Measurements from ENCODE around the gene CSNK1E. TPM values are rescaled to one million over a fixed set of nuclear protein-coding genes. Genes with fewer than 3 reads are reported as not detected.

The CSNK1E gene
- polyA plus RNA-seq, 1 donor from 2014 or later = 12.6 TPM

GRCh38 chr22:38304526-38304925, 12.7 kb downstream of the CSNK1E start:
- Mint-ChIP-seq H3K27ac (no peak overlapping the region), H3K36me3 (peaks cover 4% of the 10 kb centered on the region), H3K4me3 (peak overlapping the region in 1 of 4 donors; percentile 54)

GRCh38 chr22:38303974-38304373, 13.3 kb downstream of the CSNK1E start:
- no peaks in the 10 kb centered on the region for H3K9me3 Mint-ChIP-seq
- H3K27ac Mint-ChIP-seq = no peak overlapping the region
- no peaks in the 10 kb centered on the region for H3K27me3 Mint-ChIP-seq
- H3K4me1 Mint-ChIP-seq = peaks cover 16 to 24% (median 17%) of the 10 kb centered on the region in 3 donors
- peak overlapping the region in 1 of 4 donors; percentile 41 for H3K4me3 Mint-ChIP-seq
- peaks cover 5% of the 10 kb centered on the region for H3K36me3 Mint-ChIP-seq

More at GRCh38 chr22:38304526-38304925, 12.7 kb downstream of the CSNK1E start:
- H3K9me3 Mint-ChIP-seq = no peaks in the 10 kb centered on the region
- no peaks in the 10 kb centered on the region for H3K27me3 Mint-ChIP-seq
- H3K4me1 Mint-ChIP-seq = peaks cover 16 to 24% (median 17%) of the 10 kb centered on the region in 3 donors

- H3K4me1 Mint-ChIP-seq = peaks cover 16 to 17% (median 17%) of the 10 kb centered on the region in 3 donors
- H3K27me3 Mint-ChIP-seq = no peaks in the 10 kb centered on the region
- H3K9me3 Mint-ChIP-seq = no peaks in the 10 kb centered on the region
- peaks cover 7% of the 10 kb centered on the region for H3K36me3 Mint-ChIP-seq
- no peak overlapping the region for H3K4me3 Mint-ChIP-seq
- peak overlapping the region in 1 of 3 donors; percentile 47 for H3K27ac Mint-ChIP-seq
These were observed 14.3 kb downstream of the CSNK1E start for GRCh38 chr22:38302906-38303305.

GRCh38 chr22:38300946-38301345, 16.3 kb downstream of the CSNK1E start:
- peaks cover 7 to 12% (median 8%) of the 10 kb centered on the region in 3 donors for H3K4me1 Mint-ChIP-seq
- no peaks in the 10 kb centered on the region for H3K9me3 Mint-ChIP-seq
- H3K27me3 Mint-ChIP-seq = no peaks in the 10 kb centered on the region
- peak overlapping the region in 1 of 3 donors; percentile 19 for H3K27ac Mint-ChIP-seq
- H3K36me3 Mint-ChIP-seq = peaks cover 7% of the 10 kb centered on the region
- H3K4me3 Mint-ChIP-seq = no peak overlapping the region

GRCh38 chr22:38300197-38300945, 16.9 kb downstream of the CSNK1E start:
- Mint-ChIP-seq H3K27ac (peak overlapping the region in 1 of 3 donors; percentile 25), H3K27me3 (no peaks in the 10 kb centered on the region), H3K4me3 (no peak overlapping the region), H3K36me3 (peaks cover 6% of the 10 kb centered on the region), H3K9me3 (no peaks in the 10 kb centered on the region), H3K4me1 (peaks cover 1 to 6% (median 3%) of the 10 kb centered on the region in 3 donors)

GRCh38 chr22:38299770-38300102, 17.5 kb downstream of the CSNK1E start:
- H3K27ac Mint-ChIP-seq = no peak overlapping the region
- H3K36me3 Mint-ChIP-seq = peaks cover 5% of the 10 kb centered on the region
- no peaks in the 10 kb centered on the region for H3K27me3 Mint-ChIP-seq
- peaks cover 0 to 2% (median 0%) of the 10 kb centered on the region in 3 donors for H3K4me1 Mint-ChIP-seq
- H3K9me3 Mint-ChIP-seq = no peaks in the 10 kb centered on the region
- no peak overlapping the region for H3K4me3 Mint-ChIP-seq

- H3K4me1 Mint-ChIP-seq = peaks cover 0 to 3% (median 0%) of the 10 kb centered on the region in 3 donors
- H3K36me3 Mint-ChIP-seq = peaks cover 5% of the 10 kb centered on the region
- H3K9me3 Mint-ChIP-seq = no peaks in the 10 kb centered on the region
- peak overlapping the region in 1 of 4 donors; percentile 39 for H3K4me3 Mint-ChIP-seq
- no peaks in the 10 kb centered on the region for H3K27me3 Mint-ChIP-seq
- H3K27ac Mint-ChIP-seq = no peak overlapping the region
These were observed 18.8 kb downstream of the CSNK1E start for GRCh38 chr22:38298312-38299005.

- Mint-ChIP-seq H3K27me3 (no peaks in the 10 kb centered on the region), H3K9me3 (no peaks in the 10 kb centered on the region), H3K4me1 (peaks cover 0 to 3% (median 0%) of the 10 kb centered on the region in 3 donors), H3K4me3 (peak overlapping the region in 1 of 4 donors; percentile 32), H3K36me3 (peaks cover 2% of the 10 kb centered on the region), H3K27ac (no peak overlapping the region)
These were observed 20.9 kb downstream of the CSNK1E start for GRCh38 chr22:38296372-38296771.

GRCh38 chr22:38295863-38296262, 21.4 kb downstream of the CSNK1E start:
- Mint-ChIP-seq H3K4me3 (no peak overlapping the region), H3K27ac (no peak overlapping the region), H3K36me3 (peaks cover 2% of the 10 kb centered on the region), H3K27me3 (no peaks in the 10 kb centered on the region), H3K4me1 (peaks cover 0 to 5% (median 0%) of the 10 kb centered on the region in 3 donors), H3K9me3 (no peaks in the 10 kb centered on the region)

- Mint-ChIP-seq H3K27me3 (no peaks in the 10 kb centered on the region), H3K9me3 (no peaks in the 10 kb centered on the region), H3K36me3 (peaks cover 2% of the 10 kb centered on the region), H3K4me1 (peaks cover 0 to 5% (median 0%) of the 10 kb centered on the region in 3 donors), H3K4me3 (no peak overlapping the region), H3K27ac (no peak overlapping the region)
These were observed 21.9 kb downstream of the CSNK1E start for GRCh38 chr22:38295339-38295738.

GRCh38 chr22:38294193-38294592, 23.0 kb downstream of the CSNK1E start:
- Mint-ChIP-seq H3K4me3 (no peak overlapping the region), H3K27ac (peak overlapping the region in 1 of 3 donors; percentile 92), H3K9me3 (no peaks in the 10 kb centered on the region), H3K36me3 (peaks cover 2% of the 10 kb centered on the region), H3K4me1 (peaks cover 0 to 5% (median 0%) of the 10 kb centered on the region in 3 donors), H3K27me3 (no peaks in the 10 kb centered on the region)

GRCh38 chr22:38292694-38293093, 24.5 kb downstream of the CSNK1E start:
- no peak overlapping the region for H3K27ac Mint-ChIP-seq
- no peaks in the 10 kb centered on the region for H3K36me3 Mint-ChIP-seq
- no peaks in the 10 kb centered on the region for H3K27me3 Mint-ChIP-seq
- peaks cover 0 to 5% (median 0%) of the 10 kb centered on the region in 3 donors for H3K4me1 Mint-ChIP-seq
- no peak overlapping the region for H3K4me3 Mint-ChIP-seq
- peaks cover 0 to 2% (median 0%) of the 10 kb centered on the region in 3 donors for H3K9me3 Mint-ChIP-seq

GRCh38 chr22:38291201-38291777, 25.9 kb downstream of the CSNK1E start:
- H3K27ac Mint-ChIP-seq = no peak overlapping the region
- H3K36me3 Mint-ChIP-seq = no peaks in the 10 kb centered on the region
- H3K27me3 Mint-ChIP-seq = no peaks in the 10 kb centered on the region
- peak overlapping the region in 1 of 4 donors; percentile 22 for H3K4me3 Mint-ChIP-seq
- H3K9me3 Mint-ChIP-seq = peaks cover 0 to 2% (median 0%) of the 10 kb centered on the region in 3 donors
- peaks cover 0 to 5% (median 0%) of the 10 kb centered on the region in 3 donors for H3K4me1 Mint-ChIP-seq

GRCh38 chr22:38290347-38290746, 26.9 kb downstream of the CSNK1E start:
- peaks cover 0 to 2% (median 0%) of the 10 kb centered on the region in 3 donors for H3K9me3 Mint-ChIP-seq
- H3K27ac Mint-ChIP-seq = no peak overlapping the region
- H3K36me3 Mint-ChIP-seq = no peaks in the 10 kb centered on the region
- H3K4me1 Mint-ChIP-seq = peaks cover 0 to 5% (median 0%) of the 10 kb centered on the region in 3 donors
- H3K4me3 Mint-ChIP-seq = no peak overlapping the region
- no peaks in the 10 kb centered on the region for H3K27me3 Mint-ChIP-seq

- H3K27ac Mint-ChIP-seq = no peak overlapping the region
- no peaks in the 10 kb centered on the region for H3K36me3 Mint-ChIP-seq
- peaks cover 0 to 2% (median 0%) of the 10 kb centered on the region in 3 donors for H3K9me3 Mint-ChIP-seq
- H3K4me1 Mint-ChIP-seq = peaks cover 0 to 5% (median 0%) of the 10 kb centered on the region in 3 donors
- H3K27me3 Mint-ChIP-seq = no peaks in the 10 kb centered on the region
- no peak overlapping the region for H3K4me3 Mint-ChIP-seq
These were observed 27.6 kb downstream of the CSNK1E start for GRCh38 chr22:38289583-38290082.

All from IgD-negative memory B cell (primary cell).